ENCODE measurements around the gene MAU2. TPM values are rescaled to one million over a fixed set of nuclear protein-coding genes. Genes with fewer than 3 reads are reported as not detected.

Gene MAU2
- total RNA-seq, 1 experiment from 2014 or later, result 48.4 TPM

DNA sequence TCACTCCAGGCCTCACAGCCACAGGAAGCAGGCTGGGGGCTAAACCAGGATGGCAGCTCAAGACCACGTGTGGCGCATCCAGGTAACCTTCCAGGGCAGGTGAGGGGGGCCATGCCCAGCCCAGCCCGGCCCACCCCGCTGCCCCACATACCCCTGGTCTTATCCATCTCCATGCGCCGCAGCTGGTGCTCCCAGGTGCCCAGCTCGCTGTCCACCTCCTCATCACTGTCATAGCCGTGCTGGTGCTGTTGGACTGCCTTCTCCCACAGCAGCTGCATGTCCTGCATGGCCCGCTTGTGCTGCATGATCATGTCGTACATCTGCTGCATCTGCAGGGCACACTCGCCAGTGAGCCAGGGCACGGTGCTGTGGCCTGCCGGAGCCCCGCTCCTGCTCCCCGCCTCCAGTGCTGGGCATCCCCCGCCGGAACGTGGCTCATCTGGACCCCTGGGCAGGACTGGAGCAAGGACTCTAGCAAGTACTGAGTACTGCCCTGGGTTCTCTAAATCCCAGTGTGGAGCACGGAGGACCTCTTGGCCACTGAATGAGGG is 41.5 kb upstream of the MAU2 start:
- Histone ChIP-seq H2AFZ (ENCODE audit: low read length) (no peak overlapping the region), H2BK5ac (ENCODE audit: insufficient read length, low read length) (no peak overlapping the region), H2BK120ac (ENCODE audit: low read depth, low read length, poor library complexity, severe bottlenecking) (no peak overlapping the region), H3K79me2 (ENCODE audit: insufficient read depth, low read length) (no peaks in the 10 kb centered on the region), H2AK5ac (ENCODE audit: insufficient read length, low read length) (no peak overlapping the region), H3T11ph (ENCODE audit: low read length) (no peak overlapping the region), H4K8ac (replicated peaks; ENCODE audit: insufficient read length, low read depth, low read length) (no peak overlapping the region), H3K4me2 (ENCODE audit: insufficient read depth, insufficient read length, low read length) (no peak overlapping the region), H4K91ac (ENCODE audit: insufficient read length, low read depth, low read length) (no peak overlapping the region), H4K20me1 (ENCODE audit: control insufficient read depth, insufficient read depth, insufficient read length) (no peaks in the 10 kb centered on the region), H2BK20ac (ENCODE audit: low read depth, low read length, poor library complexity, severe bottlenecking) (no peak overlapping the region), H3K9me3 (ENCODE audit: control insufficient read depth, low read depth, low read length) (no peaks in the 10 kb centered on the region), H2BK15ac (ENCODE audit: low read depth, low read length) (no peak overlapping the region), H3K27ac (ENCODE audit: insufficient read length, low read depth, low read length) (no peak overlapping the region), H3K27me3 (ENCODE audit: insufficient read depth, low read length) (no peaks in the 10 kb centered on the region), H3K14ac (ENCODE audit: insufficient read depth, low read length) (no peak overlapping the region), H3K56ac (ENCODE audit: insufficient read length, low read depth, low read length) (no peak overlapping the region), H3K9ac (ENCODE audit: extremely low read depth, insufficient read length, low read length) (no peak overlapping the region), H2BK12ac (ENCODE audit: insufficient read length, low read depth, low read length) (no peak overlapping the region), H3K4me1 (ENCODE audit: insufficient read depth, low read length) (no peaks in the 10 kb centered on the region), H3K23me2 (ENCODE audit: insufficient read length, low read depth, low read length, poor library complexity, severe bottlenecking) (no peaks in the 10 kb centered on the region), H3K4ac (ENCODE audit: low read depth, low read length) (no peak overlapping the region), H3K18ac (ENCODE audit: insufficient read length, low read depth, low read length) (no peak overlapping the region), H3K23ac (ENCODE audit: insufficient read length, low read depth, low read length) (no peak overlapping the region), H4K5ac (ENCODE audit: insufficient read length, low read depth, low read length) (no peak overlapping the region), H3K79me1 (ENCODE audit: insufficient read depth, low read depth, low read length, poor library complexity, severe bottlenecking) (no peaks in the 10 kb centered on the region)
- TF ChIP-seq, protein P1, sequence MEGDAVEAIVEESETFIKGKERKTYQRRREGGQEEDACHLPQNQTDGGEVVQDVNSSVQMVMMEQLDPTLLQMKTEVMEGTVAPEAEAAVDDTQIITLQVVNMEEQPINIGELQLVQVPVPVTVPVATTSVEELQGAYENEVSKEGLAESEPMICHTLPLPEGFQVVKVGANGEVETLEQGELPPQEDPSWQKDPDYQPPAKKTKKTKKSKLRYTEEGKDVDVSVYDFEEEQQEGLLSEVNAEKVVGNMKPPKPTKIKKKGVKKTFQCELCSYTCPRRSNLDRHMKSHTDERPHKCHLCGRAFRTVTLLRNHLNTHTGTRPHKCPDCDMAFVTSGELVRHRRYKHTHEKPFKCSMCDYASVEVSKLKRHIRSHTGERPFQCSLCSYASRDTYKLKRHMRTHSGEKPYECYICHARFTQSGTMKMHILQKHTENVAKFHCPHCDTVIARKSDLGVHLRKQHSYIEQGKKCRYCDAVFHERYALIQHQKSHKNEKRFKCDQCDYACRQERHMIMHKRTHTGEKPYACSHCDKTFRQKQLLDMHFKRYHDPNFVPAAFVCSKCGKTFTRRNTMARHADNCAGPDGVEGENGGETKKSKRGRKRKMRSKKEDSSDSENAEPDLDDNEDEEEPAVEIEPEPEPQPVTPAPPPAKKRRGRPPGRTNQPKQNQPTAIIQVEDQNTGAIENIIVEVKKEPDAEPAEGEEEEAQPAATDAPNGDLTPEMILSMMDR (conservative IDR thresholded peaks at IDR 0.05), result no peak
- peaks cover 1% of the 10 kb centered on the region; the same call in 1 of the 2 replicates for H3K27me3 Mint-ChIP-seq (ENCODE audit: low read depth)
- H3K9me3 Mint-ChIP-seq, result no peaks in the 10 kb centered on the region
- peaks cover 14 to 54% (median 36%) of the 10 kb centered on the region in 3 experiments; a peak in 6 of 7 replicates for H3K36me3 Mint-ChIP-seq (ENCODE audit: insufficient read depth in 1 of 3, low read depth in 3 of 3)
- no peak for DNase-seq
- H3K4me1 Mint-ChIP-seq, result no peaks in the 10 kb centered on the region
- no peak overlapping the region for H3K27ac Mint-ChIP-seq
- no peak overlapping the region for H3K4me3 Mint-ChIP-seq
- no CpG with 5 or more reads among the region's 19 CpGs for WGBS (ENCODE audit: extremely low coverage, insufficient read length, low lambda C conversion rate)

All from H9 (cell line).